Measurements from ENCODE around the gene SLC35F1. TPM values are rescaled to one million over a fixed set of nuclear protein-coding genes. Genes with fewer than 3 reads are reported as not detected.

Gene SLC35F1
- total and polyA plus RNA-seq, 10 of the 15 experiments (the other 5 are each of a cell fraction or from before 2014, with no cell fraction given): 0.01 TPM; not detected in 9

DNA sequence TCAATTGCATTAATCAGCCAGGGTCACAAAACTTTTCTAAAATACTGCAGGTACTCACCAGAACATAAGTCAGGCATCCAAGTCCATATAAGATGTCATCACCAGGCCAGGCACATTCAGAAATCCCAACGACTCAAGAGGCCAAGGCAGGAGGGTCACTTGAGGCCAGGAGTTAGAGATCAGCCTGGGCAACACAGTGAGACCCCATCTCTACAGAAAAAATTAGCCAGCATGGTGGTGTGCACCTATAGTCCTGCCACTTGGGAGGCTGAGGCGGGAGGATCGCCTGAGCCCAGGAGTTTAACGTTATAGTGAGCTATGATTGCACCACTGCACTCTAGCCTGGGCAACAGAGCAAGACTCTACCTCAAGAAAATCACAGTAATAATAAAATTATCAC lies 362.6 kb downstream of the SLC35F1 start (continued):
- TF ChIP-seq MEF2A (IDR thresholded peaks at IDR 0.05; ENCODE audit: insufficient read depth, low read depth, low read length) (no peak), BACH1 (IDR thresholded peaks at IDR 0.05; ENCODE audit: borderline replicate concordance) (no peak), SIN3A (IDR thresholded peaks at IDR 0.05; ENCODE audit: low read depth, low read length) (no peak), MYB (IDR thresholded peaks at IDR 0.05; ENCODE audit: borderline replicate concordance, low read depth, low read length) (no peak)
- TF ChIP-seq, protein P1, sequence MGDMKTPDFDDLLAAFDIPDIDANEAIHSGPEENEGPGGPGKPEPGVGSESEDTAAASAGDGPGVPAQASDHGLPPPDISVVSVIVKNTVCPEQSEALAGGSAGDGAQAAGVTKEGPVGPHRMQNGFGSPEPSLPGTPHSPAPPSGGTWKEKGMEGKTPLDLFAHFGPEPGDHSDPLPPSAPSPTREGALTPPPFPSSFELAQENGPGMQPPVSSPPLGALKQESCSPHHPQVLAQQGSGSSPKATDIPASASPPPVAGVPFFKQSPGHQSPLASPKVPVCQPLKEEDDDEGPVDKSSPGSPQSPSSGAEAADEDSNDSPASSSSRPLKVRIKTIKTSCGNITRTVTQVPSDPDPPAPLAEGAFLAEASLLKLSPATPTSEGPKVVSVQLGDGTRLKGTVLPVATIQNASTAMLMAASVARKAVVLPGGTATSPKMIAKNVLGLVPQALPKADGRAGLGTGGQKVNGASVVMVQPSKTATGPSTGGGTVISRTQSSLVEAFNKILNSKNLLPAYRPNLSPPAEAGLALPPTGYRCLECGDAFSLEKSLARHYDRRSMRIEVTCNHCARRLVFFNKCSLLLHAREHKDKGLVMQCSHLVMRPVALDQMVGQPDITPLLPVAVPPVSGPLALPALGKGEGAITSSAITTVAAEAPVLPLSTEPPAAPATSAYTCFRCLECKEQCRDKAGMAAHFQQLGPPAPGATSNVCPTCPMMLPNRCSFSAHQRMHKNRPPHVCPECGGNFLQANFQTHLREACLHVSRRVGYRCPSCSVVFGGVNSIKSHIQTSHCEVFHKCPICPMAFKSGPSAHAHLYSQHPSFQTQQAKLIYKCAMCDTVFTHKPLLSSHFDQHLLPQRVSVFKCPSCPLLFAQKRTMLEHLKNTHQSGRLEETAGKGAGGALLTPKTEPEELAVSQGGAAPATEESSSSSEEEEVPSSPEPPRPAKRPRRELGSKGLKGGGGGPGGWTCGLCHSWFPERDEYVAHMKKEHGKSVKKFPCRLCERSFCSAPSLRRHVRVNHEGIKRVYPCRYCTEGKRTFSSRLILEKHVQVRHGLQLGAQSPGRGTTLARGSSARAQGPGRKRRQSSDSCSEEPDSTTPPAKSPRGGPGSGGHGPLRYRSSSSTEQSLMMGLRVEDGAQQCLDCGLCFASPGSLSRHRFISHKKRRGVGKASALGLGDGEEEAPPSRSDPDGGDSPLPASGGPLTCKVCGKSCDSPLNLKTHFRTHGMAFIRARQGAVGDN (IDR thresholded peaks at IDR 0.05): no peak

DNA sequence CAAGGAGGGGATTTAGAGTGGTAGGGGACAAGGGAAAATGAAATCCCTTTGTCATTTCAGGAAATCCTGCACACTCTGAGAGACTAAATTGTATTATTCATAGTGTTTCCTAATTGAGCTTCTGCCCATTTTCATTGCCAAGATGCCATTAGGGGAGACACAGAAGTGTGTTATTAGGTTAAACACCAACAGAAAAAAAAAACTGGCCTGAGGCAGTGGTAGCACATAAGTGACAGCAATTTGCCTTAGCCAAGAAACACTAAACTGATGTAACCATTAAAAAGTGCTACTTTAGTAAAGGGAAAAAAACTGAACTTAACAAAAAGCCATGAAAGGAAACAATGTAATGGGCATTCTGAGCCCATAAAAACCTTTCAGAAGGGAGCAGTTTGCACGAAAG lies 370.6 kb downstream of the SLC35F1 start:
- H2AFZ ChIP-seq (ENCODE audit: control insufficient read depth, low read depth, low read length): no peak overlapping the region
- H3K4me2 ChIP-seq (ENCODE audit: control insufficient read depth, insufficient read depth): no peak overlapping the region
- H3K4me3 ChIP-seq: no peak overlapping the region
- H3K79me2 ChIP-seq (ENCODE audit: control insufficient read depth, insufficient read depth, low read length): no peaks in the 10 kb centered on the region
- H3K9ac ChIP-seq (ENCODE audit: control insufficient read depth, insufficient read depth, low read length): no peak overlapping the region
- ATAC-seq: no peak
- H4K20me1 ChIP-seq (ENCODE audit: control insufficient read depth, insufficient read depth): no peaks in the 10 kb centered on the region
- 33% methylated on average over 1 of the region's 1 CpG for WGBS (ENCODE audit: insufficient coverage, insufficient replicate concordance, low lambda C conversion rate, missing lambda C conversion rate)
- H3K4me1 ChIP-seq (ENCODE audit: control insufficient read depth, insufficient read depth, low read length): peaks cover 8% of the 10 kb centered on the region
- ChIA-PET SMC1A (ENCODE audit: uncharacterized antibody, unreplicated experiment) (interaction anchor here (0.6 kb wide), 1 partner anchor 279 kb away, joined by 4 read pairs; no protein-coding TSS in a partner anchor), CTCF (no interaction called here), RAD21 (ENCODE audit: unreplicated experiment) (no interaction called here), POLR2A (no interaction called here)
- H3K27me3 ChIP-seq (replicated peaks in 1 of 2; ENCODE audit: control insufficient read depth in 2 of 2, insufficient read depth in 2 of 2, low read length in 1 of 2): peaks cover 0 to 5% of the 10 kb centered on the region in 2 experiments; a peak in 2 of 4 replicates
- BruUV-seq (replicated peaks): no TSS peak
- in situ Hi-C loops (cut with MboI) (no loop called here), intact Hi-C loops (cut with micrococcal nuclease; ENCODE audit: unreplicated experiment) (no loop called here)
- no peak for FAIRE-seq
- no peak for DNase-seq (ENCODE audit: low read depth, low spot score)
- H3K36me3 ChIP-seq (ENCODE audit: control insufficient read depth in 2 of 2, insufficient read depth in 2 of 2, low read length in 1 of 2): no peaks in the 10 kb centered on the region
- no peak overlapping the region for H3K27ac ChIP-seq (ENCODE audit: control insufficient read depth, insufficient read depth)
- TF ChIP-seq, protein P2, sequence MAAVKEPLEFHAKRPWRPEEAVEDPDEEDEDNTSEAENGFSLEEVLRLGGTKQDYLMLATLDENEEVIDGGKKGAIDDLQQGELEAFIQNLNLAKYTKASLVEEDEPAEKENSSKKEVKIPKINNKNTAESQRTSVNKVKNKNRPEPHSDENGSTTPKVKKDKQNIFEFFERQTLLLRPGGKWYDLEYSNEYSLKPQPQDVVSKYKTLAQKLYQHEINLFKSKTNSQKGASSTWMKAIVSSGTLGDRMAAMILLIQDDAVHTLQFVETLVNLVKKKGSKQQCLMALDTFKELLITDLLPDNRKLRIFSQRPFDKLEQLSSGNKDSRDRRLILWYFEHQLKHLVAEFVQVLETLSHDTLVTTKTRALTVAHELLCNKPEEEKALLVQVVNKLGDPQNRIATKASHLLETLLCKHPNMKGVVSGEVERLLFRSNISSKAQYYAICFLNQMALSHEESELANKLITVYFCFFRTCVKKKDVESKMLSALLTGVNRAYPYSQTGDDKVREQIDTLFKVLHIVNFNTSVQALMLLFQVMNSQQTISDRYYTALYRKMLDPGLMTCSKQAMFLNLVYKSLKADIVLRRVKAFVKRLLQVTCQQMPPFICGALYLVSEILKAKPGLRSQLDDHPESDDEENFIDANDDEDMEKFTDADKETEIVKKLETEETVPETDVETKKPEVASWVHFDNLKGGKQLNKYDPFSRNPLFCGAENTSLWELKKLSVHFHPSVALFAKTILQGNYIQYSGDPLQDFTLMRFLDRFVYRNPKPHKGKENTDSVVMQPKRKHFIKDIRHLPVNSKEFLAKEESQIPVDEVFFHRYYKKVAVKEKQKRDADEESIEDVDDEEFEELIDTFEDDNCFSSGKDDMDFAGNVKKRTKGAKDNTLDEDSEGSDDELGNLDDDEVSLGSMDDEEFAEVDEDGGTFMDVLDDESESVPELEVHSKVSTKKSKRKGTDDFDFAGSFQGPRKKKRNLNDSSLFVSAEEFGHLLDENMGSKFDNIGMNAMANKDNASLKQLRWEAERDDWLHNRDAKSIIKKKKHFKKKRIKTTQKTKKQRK (IDR thresholded peaks at IDR 0.05; ENCODE audit: low read depth, low read length): no peak
- no peak for TF ChIP-seq ESRRA (IDR thresholded peaks at IDR 0.05; ENCODE audit: low read length)
- no peak for TF ChIP-seq FOXK2 (IDR thresholded peaks at IDR 0.05)
- H3K9me3 ChIP-seq (replicated peaks; ENCODE audit: control insufficient read depth, insufficient read depth, low read length): no peaks in the 10 kb centered on the region
